Testis (tissue), 3 donors: ENCODE data around the gene IFITM2. TPM values are rescaled to one million over a fixed set of nuclear protein-coding genes. Genes with fewer than 3 reads are reported as not detected.
"Not testable (repeated sequence)": the region's sequence is repeated elsewhere in the genome, so short reads cannot be mapped to it uniquely, and the experiment has no call there.

Experiments used
- DNase-seq: peaks from one replicate; pipeline ENCODE4 v3.0.0-alpha.2; 2019
- H3K27ac ChIP-seq, 2 donors: fragments of 200-600 bp; sonication (generic); one replicate each; pipeline ENCODE4 v1.5.1; 2019
- H3K27me3 ChIP-seq: fragments of 200-600 bp; sonication (generic); one replicate; pipeline ENCODE4 v1.5.1; 2019
- H3K36me3 ChIP-seq: fragments of 200-600 bp; sonication (generic); one replicate; pipeline ENCODE4 v1.5.1; 2017; ENCODE audit warnings: low read depth; ENCODE audit errors: missing control alignments
- H3K4me1 ChIP-seq: fragments of 200-600 bp; sonication (generic); one replicate; pipeline ENCODE4 v1.5.1; 2019
- H3K4me3 ChIP-seq, 2 donors: fragments of 200-600 bp; sonication (generic); one replicate each; pipeline ENCODE4 v1.5.1; 2017 to 2019
- H3K9me3 ChIP-seq: fragments of 200-600 bp; sonication (generic); one replicate; pipeline ENCODE4 v1.5.1; 2017
- POLR2A ChIP-seq: fragments of 450-650 bp; IDR thresholded peaks from one replicate; pipeline ENCODE4 v1.6.1; 2017; ENCODE audit warnings: antibody characterized with exemption, mild to moderate bottlenecking, moderate library complexity
- WGBS, 2 donors: methylation state at CpG; one replicate each; pipeline ENCODE4 v1.1.5; 2018; 5-methylcytosine and 5-hydroxymethylcytosine counted together
- intact Hi-C: fragments of 100-400 bp; cut with DNase I; formaldehyde crosslinking; loops from one replicate; pipeline ENCODE4 v1.15.1; 2023; ENCODE audit warnings: low total_unique reads
- polyA plus RNA-seq: library from polyadenylated mRNA; stranded (reverse); fragments of 350-450 nt; fragmentation: Illumina TruSeq; extraction: RNeasy Lipid Tissue Mini Kit (QIAGEN cat#74804); gene quantifications from one replicate; pipeline ENCODE4 v1.2.3, GENCODE V29; 2014; ENCODE audit warnings: low read depth, low replicate concordance; ENCODE audit not compliant: insufficient read depth
- total RNA-seq, 2 donors: library from RNA; depleted of rRNA; stranded (reverse); fragments of >200 nt; gene quantifications; one replicate each; pipeline ENCODE4 v1.2.3, GENCODE V29; 2016
- TF ChIP-seq, protein P1 (sequence below), 3 experiments: fragments of 450-650 bp in 2 of 3; fragments of 200-600 bp in 1 of 3; sonication (generic) in 1 of 3; IDR thresholded peaks; one replicate each; pipeline ENCODE4 v1.5.1; 2016 to 2019; ENCODE audit warnings: antibody characterized with exemption in 3 of 3, mild to moderate bottlenecking in 2 of 3, moderate library complexity in 1 of 3

The IFITM2 gene
- total and polyA plus RNA-seq, 3 donors from 2014 or later, result 119 to 283 (median 169) TPM

DNA sequence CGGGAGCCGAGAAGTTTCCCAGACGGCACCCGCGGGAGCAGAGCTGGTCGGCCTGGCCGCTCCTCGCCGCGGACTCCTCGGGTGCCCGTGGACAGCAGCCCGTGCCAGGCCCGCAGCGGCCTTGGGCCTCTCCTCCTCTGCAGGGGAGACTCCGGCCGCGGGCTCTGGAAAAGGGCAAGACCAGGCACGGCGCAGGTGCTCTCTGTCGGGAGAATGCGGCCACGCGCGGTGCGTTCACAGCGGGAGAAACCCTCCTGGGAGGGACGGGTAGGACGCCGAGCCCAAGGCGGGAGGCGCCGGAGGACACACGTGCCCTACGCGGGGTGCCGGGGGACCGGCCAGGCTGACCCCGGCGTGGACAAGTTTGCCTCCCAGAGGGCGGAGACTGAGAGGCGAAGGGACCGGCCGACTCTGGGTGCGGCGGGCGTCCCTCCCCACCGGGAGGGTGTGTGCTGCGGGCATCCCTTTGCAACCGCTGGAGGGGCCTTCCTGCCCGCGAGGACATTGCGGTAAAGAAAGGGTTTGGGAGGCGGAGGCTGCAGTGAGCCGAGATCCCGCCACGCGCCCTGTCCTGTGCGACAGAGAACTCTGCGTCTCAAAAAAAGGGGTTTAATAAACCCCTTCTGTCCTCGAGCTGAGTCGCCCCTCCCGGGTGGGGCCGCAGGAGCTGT, 8.6 kb downstream of the IFITM2 start:
- 30 to 31% methylated on average over 17 to 46 of the region's 64 CpGs for whole genome bisulfite sequencing, 2 donors
- H3K36me3 ChIP-seq, result no peaks in the 10 kb centered on the region
- H3K27me3 ChIP-seq, result no peaks in the 10 kb centered on the region
- peak overlapping the region; percentile 75 to 92 for H3K27ac ChIP-seq
- H3K9me3 ChIP-seq, result no peaks in the 10 kb centered on the region
- DNase-seq, result no peak
- intact Hi-C loops, result no loop called here
- TF ChIP-seq, protein P1, sequence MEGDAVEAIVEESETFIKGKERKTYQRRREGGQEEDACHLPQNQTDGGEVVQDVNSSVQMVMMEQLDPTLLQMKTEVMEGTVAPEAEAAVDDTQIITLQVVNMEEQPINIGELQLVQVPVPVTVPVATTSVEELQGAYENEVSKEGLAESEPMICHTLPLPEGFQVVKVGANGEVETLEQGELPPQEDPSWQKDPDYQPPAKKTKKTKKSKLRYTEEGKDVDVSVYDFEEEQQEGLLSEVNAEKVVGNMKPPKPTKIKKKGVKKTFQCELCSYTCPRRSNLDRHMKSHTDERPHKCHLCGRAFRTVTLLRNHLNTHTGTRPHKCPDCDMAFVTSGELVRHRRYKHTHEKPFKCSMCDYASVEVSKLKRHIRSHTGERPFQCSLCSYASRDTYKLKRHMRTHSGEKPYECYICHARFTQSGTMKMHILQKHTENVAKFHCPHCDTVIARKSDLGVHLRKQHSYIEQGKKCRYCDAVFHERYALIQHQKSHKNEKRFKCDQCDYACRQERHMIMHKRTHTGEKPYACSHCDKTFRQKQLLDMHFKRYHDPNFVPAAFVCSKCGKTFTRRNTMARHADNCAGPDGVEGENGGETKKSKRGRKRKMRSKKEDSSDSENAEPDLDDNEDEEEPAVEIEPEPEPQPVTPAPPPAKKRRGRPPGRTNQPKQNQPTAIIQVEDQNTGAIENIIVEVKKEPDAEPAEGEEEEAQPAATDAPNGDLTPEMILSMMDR (IDR thresholded peaks at IDR 0.05), result no peak
- no peak for TF ChIP-seq POLR2A
- peak overlapping the region; percentile 62 to 71 for H3K4me3 ChIP-seq
- H3K4me1 ChIP-seq, result peaks cover 20% of the 10 kb centered on the region

DNA sequence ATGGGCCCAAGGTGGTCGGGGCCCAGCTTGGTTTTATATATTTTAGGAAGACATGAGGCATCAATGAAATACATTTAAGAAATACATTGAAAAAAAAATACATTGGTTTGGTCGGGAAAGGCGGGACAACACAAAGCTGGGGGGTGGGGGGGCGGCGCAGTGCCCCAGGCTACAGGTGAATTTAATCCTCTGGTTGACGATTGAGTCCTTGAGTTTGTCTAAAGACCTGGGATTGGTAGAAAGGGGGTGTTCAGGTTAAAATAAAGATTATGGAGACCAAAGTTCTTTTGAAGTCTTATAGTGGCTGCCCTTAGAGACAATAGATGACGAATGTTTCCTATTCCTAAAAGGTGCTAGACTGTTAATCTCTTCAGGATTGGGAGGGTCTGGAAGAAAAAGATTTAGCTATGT, 9.3 kb downstream of the IFITM2 start:
- intact Hi-C loops, result no loop called here
- WGBS, 2 donors, result 44 to 66% methylated on average over 7 of the region's 7 CpGs
- no peak for DNase-seq
- Histone ChIP-seq H3K9me3 (no peaks in the 10 kb centered on the region), H3K27ac (peak overlapping the region; percentile 75 to 92), H3K36me3 (no peaks in the 10 kb centered on the region), H3K4me1 (peaks cover 20% of the 10 kb centered on the region), H3K4me3 (no peak overlapping the region), H3K27me3 (no peaks in the 10 kb centered on the region)
- TF ChIP-seq, protein P1 (IDR thresholded peaks at IDR 0.05), result no peak
- TF ChIP-seq POLR2A, result no peak

DNA sequence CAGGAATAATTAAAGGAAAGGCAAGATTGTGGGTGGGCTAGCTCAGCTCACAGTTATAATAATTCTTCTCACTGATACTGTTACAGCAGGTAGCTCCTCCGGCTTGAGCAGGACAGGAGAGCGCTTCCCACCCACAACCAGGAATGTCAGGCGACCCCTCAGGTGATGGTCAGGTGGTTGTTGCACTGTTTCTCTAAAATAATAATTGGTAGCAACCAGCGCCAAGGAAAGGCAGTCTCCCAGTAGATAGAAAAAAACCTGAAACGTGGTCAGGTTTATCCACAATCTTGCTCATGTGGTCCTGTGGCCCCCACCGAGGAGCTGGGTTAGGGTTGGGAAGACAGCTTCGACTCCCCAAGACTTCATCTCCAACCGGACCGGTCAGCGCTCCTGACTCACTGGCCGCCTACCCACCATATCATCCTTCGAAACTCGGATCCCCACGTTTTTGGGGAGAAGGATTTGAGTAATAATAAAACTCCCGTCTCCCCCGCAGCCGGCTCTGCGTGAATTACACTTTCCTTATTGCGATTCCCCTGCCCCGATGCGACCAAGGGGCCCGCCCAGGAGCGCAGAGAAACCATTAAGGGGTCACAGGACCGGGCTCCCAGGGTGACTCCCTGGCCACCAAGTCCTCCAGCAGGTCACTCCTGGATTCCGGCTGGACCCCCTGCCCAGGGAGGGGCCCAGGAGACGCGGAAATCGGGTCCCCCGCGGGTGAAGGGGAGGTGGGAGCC, 10.2 kb downstream of the IFITM2 start:
- H3K27me3 ChIP-seq, intact Hi-C loops: not testable (repeated sequence)

DNA sequence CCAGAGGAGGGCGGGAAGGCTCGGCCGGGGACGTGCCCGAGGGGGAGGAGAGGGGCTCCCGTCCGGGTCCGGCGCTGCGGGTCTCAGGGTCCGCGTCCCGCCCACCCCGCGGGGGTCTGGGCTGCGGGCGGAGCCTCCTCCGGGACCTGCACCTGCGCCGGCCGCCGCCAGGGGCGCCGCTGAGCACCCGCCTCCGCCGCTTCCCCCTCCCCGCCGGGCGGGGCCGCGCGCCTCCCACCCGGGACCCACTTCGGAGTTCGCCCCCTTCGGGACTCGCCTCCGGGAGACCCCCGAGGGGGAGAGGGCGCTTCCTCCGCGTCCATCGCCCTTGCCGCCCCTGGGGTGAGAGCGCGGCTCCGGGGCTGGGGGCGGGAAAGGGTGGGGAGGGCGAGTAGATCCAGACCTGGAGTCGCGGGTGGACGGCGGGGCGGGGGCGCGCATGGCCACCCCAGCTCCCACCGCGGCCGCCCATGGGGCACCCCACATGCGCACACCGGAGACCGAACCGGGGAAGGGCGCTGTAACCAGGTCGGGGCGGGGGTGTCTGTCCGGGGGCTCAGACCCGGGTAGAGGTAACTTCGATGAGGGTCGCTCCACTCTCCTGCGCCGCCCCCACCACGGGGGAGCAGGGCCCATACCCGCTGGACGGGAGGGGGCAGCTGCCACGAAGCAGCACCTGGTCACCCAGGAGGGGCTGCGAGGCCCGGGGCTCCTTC, 10.9 kb downstream of the IFITM2 start:
- intact Hi-C loops, H3K9me3 ChIP-seq, H3K27me3 ChIP-seq, DNase-seq, H3K36me3 ChIP-seq: not testable (repeated sequence)
- Histone ChIP-seq H3K4me1 (peaks cover 22% of the 10 kb centered on the region), H3K27ac (peak overlapping the region; percentile 97 to 99), H3K4me3 (peak overlapping the region; percentile 57 to 74)
- WGBS, 2 donors, result 0 to 1% methylated on average over 8 to 14 of the region's 79 CpGs

More for the DNA sequence above, 10.2 kb downstream of the IFITM2 start:
- not testable (repeated sequence) for H3K36me3 ChIP-seq, H3K9me3 ChIP-seq, DNase-seq, H3K4me3 ChIP-seq
- WGBS, 2 donors, result 14 to 33% methylated on average over 13 to 22 of the region's 30 CpGs
- peaks cover 22% of the 10 kb centered on the region for H3K4me1 ChIP-seq
- peak overlapping the region; percentile 43 to 92 for H3K27ac ChIP-seq

DNA sequence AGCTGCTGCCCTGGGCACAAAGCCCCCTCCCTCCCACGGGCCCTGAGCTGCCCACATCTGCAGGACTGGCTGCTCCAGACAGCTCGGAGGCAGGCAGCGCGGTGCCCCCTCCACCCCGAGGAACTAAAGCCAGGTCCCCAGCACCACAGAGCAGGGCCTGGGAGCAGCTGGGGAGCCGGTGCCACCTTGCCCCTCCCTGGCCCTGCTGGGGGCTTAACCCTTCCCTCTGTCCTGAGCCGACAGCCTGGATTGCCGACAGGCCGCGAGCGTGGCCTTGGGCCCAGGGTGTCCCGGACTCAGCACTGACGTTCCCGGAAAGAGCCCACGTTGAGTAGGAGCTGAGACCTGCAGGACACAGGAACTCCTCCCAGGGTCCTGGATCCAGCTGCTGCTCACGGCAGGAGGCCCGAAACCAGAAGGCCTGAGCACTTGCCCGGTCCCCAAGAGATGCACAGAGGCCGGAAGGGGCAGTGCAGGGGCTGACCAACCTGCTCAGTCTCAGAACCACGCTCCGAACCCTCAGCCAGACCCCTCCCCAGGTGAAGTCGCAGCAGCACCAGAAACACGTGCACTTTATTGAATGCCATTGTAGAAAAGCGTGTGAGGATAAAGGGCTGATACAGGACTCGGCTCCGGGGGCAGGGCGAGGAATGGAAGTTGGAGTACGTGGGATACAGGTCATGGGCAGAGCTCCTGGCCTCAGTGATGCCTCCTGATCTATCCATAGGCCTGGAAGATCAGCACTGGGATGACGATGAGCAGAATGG, 11.7 kb downstream of the IFITM2 start:
- Histone ChIP-seq H3K4me1 (peaks cover 27% of the 10 kb centered on the region), H3K27ac (peak overlapping the region; percentile 97 to 99), H3K4me3 (peak overlapping the region; percentile 57 to 74)
- intact Hi-C loops, DNase-seq, H3K36me3 ChIP-seq, H3K27me3 ChIP-seq, H3K9me3 ChIP-seq: not testable (repeated sequence)
- 7 to 9% methylated on average over 10 to 14 of the region's 29 CpGs for WGBS, 2 donors
- TF ChIP-seq, protein P1 (IDR thresholded peaks at IDR 0.05), result peak in 2 of 3 experiments; percentile 8 to 9

DNA sequence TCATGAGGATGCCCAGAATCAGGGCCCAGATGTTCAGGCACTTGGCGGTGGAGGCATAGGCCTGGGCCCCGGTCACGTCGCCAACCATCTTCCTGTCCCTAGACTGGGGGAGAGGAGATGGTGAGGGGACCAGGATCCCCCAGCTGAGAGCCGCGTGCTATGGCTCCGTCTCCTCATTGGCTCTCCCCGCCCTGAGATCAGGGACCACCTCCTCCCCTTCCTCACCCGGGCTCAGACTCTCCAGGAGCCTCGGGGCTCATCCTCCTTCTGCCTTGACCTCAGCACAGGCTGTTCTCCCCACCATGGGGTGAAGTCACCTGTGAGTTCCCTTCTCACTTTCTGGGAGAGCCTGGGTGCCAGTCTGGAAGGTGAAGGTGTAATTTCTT, 12.3 kb downstream of the IFITM2 start:
- 5 to 18% methylated on average over 3 to 10 of the region's 10 CpGs for WGBS, 2 donors
- DNase-seq, H3K9me3 ChIP-seq, H3K36me3 ChIP-seq, H3K27me3 ChIP-seq, intact Hi-C loops: not testable (repeated sequence)
- Histone ChIP-seq H3K27ac (peak overlapping the region; percentile 97 to 99), H3K4me1 (peaks cover 33% of the 10 kb centered on the region), H3K4me3 (peak overlapping the region; percentile 57 to 74)
